Panc1 (cell line): ENCODE results near the gene NKAIN4.
A peak's percentile ranks its signal among the peaks of the same experiment; 100 is the strongest.

ENCODE experiments used
- POLR2AphosphoS5 ChIP-seq: IDR thresholded peaks from 2 replicates; pipeline ENCODE4 v1.6.1; 2012; ENCODE audit warnings: mild to moderate bottlenecking, low read depth, low read length, moderate library complexity
- SIN3A ChIP-seq: IDR thresholded peaks from 2 replicates; pipeline ENCODE4 v1.6.1; 2012; ENCODE audit warnings: low read depth, mild to moderate bottlenecking, low read length, moderate library complexity, borderline replicate concordance; ENCODE audit not compliant: insufficient read depth
- TCF7L2 ChIP-seq: IDR thresholded peaks from 2 replicates; pipeline ENCODE4 v1.6.1; 2011; ENCODE audit warnings: mild to moderate bottlenecking, low read depth, low read length, inconsistent platforms
- TF ChIP-seq, protein P1 (sequence below): fragments of 450-650 bp; IDR thresholded peaks from 2 replicates; pipeline ENCODE4 v1.5.1; 2017; ENCODE audit warnings: mild to moderate bottlenecking
- TF ChIP-seq, protein P2 (sequence below), 2 experiments: IDR thresholded peaks; 2 replicates each; pipeline ENCODE4 v1.6.1; 2011 to 2012; ENCODE audit warnings: low read depth in 2 of 2, control low read depth in 1 of 2, low read length in 1 of 2, mild to moderate bottlenecking in 1 of 2, moderate library complexity in 1 of 2; ENCODE audit not compliant: insufficient read depth in 1 of 2

DNA sequence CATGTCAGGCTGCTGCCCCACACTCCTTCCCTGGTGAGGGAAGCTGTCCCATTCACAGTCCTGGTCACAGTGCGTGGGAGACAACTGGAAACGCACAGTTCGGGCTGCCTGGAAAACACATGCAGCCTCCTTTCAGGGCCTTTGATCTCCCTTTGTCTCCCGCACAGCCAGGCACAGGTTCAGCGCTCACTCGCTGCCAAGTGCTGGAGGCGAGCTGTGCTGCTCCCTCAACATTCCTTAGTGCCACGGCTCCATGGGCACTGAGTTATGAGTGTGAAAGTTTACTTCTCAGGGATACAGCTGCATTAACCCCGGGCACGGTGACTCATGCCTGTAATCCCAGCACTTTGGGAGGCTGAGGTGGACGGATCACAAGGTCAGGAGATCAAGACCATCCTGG lies 47.4 kb downstream of the NKAIN4 start:
- TF ChIP-seq, protein P1, sequence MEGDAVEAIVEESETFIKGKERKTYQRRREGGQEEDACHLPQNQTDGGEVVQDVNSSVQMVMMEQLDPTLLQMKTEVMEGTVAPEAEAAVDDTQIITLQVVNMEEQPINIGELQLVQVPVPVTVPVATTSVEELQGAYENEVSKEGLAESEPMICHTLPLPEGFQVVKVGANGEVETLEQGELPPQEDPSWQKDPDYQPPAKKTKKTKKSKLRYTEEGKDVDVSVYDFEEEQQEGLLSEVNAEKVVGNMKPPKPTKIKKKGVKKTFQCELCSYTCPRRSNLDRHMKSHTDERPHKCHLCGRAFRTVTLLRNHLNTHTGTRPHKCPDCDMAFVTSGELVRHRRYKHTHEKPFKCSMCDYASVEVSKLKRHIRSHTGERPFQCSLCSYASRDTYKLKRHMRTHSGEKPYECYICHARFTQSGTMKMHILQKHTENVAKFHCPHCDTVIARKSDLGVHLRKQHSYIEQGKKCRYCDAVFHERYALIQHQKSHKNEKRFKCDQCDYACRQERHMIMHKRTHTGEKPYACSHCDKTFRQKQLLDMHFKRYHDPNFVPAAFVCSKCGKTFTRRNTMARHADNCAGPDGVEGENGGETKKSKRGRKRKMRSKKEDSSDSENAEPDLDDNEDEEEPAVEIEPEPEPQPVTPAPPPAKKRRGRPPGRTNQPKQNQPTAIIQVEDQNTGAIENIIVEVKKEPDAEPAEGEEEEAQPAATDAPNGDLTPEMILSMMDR = no peak
- TF ChIP-seq POLR2AphosphoS5 (no peak), TCF7L2 (peak; percentile 88), SIN3A (no peak)
- TF ChIP-seq, protein P2, sequence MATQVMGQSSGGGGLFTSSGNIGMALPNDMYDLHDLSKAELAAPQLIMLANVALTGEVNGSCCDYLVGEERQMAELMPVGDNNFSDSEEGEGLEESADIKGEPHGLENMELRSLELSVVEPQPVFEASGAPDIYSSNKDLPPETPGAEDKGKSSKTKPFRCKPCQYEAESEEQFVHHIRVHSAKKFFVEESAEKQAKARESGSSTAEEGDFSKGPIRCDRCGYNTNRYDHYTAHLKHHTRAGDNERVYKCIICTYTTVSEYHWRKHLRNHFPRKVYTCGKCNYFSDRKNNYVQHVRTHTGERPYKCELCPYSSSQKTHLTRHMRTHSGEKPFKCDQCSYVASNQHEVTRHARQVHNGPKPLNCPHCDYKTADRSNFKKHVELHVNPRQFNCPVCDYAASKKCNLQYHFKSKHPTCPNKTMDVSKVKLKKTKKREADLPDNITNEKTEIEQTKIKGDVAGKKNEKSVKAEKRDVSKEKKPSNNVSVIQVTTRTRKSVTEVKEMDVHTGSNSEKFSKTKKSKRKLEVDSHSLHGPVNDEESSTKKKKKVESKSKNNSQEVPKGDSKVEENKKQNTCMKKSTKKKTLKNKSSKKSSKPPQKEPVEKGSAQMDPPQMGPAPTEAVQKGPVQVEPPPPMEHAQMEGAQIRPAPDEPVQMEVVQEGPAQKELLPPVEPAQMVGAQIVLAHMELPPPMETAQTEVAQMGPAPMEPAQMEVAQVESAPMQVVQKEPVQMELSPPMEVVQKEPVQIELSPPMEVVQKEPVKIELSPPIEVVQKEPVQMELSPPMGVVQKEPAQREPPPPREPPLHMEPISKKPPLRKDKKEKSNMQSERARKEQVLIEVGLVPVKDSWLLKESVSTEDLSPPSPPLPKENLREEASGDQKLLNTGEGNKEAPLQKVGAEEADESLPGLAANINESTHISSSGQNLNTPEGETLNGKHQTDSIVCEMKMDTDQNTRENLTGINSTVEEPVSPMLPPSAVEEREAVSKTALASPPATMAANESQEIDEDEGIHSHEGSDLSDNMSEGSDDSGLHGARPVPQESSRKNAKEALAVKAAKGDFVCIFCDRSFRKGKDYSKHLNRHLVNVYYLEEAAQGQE (IDR thresholded peaks at IDR 0.05; ENCODE audit: insufficient read depth in 1 of 2, low read depth in 2 of 2, low read length in 1 of 2) = no peak
